ENCODE data around the gene RASA3. TPM values are rescaled to one million over a fixed set of nuclear protein-coding genes. Genes with fewer than 3 reads are reported as not detected.

RASA3 gene
- total and polyA plus RNA-seq, 2 donors (not counting 3 experiments of a cell fraction or from before 2014, with no cell fraction given), result 26.5 to 53.8 TPM

DNA sequence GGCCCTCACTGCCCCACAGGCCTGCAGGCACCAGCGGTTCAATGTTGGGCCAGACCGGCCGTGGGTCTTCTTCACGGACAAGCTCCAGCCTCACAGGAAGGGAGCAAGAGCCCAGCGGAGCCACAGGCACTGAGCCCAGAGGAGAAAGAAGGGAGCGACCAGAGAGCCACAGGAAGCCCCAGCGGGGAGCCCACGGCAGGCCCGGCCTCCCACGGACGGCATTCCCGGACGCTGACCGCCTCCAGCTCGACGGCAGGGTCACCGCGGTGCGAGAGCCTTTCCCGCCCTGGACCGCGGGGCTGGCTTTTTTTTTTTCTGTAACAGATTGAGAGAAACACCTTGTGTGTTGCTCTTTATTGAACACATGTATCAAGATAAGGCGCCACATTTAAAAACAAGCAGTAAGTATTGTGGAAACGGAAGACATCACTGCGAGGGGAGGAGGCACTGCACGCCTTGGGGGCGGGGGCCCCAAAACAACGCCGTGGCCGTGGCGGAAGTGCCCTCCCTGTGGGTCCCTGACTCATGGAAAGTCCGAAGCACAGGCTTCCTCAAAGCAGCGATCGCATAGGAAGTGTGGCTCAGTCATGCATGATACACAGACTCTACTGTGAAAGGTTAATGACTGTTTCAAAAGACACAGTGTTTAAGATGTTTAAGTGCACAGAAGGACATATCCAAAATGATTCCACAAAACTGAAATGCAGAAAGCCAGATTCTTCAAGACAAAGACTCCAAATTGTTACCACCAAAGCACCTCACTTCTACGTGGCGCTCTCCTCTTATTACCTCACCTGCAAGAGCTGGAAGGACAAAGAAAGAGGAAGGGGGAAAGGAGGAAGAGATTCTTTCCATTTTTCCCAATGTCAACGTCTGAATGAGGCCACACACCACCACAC is 3.5 kb downstream of the RASA3 start:
- peak overlapping the region in 1 of 3 experiments; percentile 51 for H3K4me3 ChIP-seq (replicated peaks in 1 of 3; ENCODE audit: insufficient read depth in 1 of 3, low read depth in 1 of 3, low read length in 3 of 3)
- peak; percentile 96 for DNase-seq (ENCODE audit: low read depth, low spot score)
- H3K9ac ChIP-seq (replicated peaks; ENCODE audit: extremely low read depth, insufficient read depth, low read length), result peak overlapping the region; percentile 84
- no peaks in the 10 kb centered on the region for H3K9me3 ChIP-seq (replicated peaks; ENCODE audit: control insufficient read depth, insufficient read depth, low read length)
- peak overlapping the region; percentile 66 for H3K4me2 ChIP-seq (ENCODE audit: insufficient read depth, low read length)
- H3K27ac ChIP-seq (ENCODE audit: insufficient read depth, low read depth, low read length), result peak overlapping the region; percentile 87
- ChIA-PET POLR2A (no interaction called here), CTCF (interaction anchor here (1.0 to 1.7 kb wide), 5 partner anchors 19 to 98 kb away, joined by 3 to 6 read pairs (median 3); no protein-coding TSS in a partner anchor)
- no peaks in the 10 kb centered on the region for H4K20me1 ChIP-seq (replicated peaks; ENCODE audit: control insufficient read depth, extremely low read depth, insufficient read depth, low read length)
- TF ChIP-seq GATA2 (IDR thresholded peaks at IDR 0.05; ENCODE audit: insufficient read depth, insufficient read length, low read depth, low read length), result peak; percentile 60
- TF ChIP-seq, protein P1, sequence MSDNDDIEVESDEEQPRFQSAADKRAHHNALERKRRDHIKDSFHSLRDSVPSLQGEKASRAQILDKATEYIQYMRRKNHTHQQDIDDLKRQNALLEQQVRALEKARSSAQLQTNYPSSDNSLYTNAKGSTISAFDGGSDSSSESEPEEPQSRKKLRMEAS (IDR thresholded peaks at IDR 0.05; ENCODE audit: insufficient read depth, insufficient read length), result peak; percentile 73
- TF ChIP-seq EZH2 (IDR thresholded peaks at IDR 0.05; ENCODE audit: borderline replicate concordance, low read depth, low read length, severe bottlenecking), result no peak
- peak; percentile 90 for TF ChIP-seq MYC (IDR thresholded peaks at IDR 0.05; ENCODE audit: low read depth, low read length)
- peak; percentile 84 for TF ChIP-seq POLR2AphosphoS5 (IDR thresholded peaks at IDR 0.05; ENCODE audit: insufficient read depth, low read depth, low read length)
- peak; percentile 64 for TF ChIP-seq POLR2A (IDR thresholded peaks at IDR 0.05; ENCODE audit: low read depth, low read length)
- TF ChIP-seq JUN (IDR thresholded peaks at IDR 0.05; ENCODE audit: borderline replicate concordance, insufficient read depth, insufficient read length, low read depth), result peak; percentile 94
- TF ChIP-seq CTCF (IDR thresholded peaks at IDR 0.05; ENCODE audit: extremely low read depth in 1 of 2, insufficient read depth in 1 of 2, low read depth in 1 of 2, low read length in 2 of 2), result no peak
- peak; percentile 97 for TF ChIP-seq FOS (IDR thresholded peaks at IDR 0.05; ENCODE audit: borderline replicate concordance, insufficient read depth, low read length)
- H3K27me3 ChIP-seq (ENCODE audit: control insufficient read depth in 2 of 2, insufficient read depth in 2 of 2, low read length in 2 of 2), result no peaks in the 10 kb centered on the region
- no peaks in the 10 kb centered on the region for H3K9me1 ChIP-seq (replicated peaks; ENCODE audit: control insufficient read depth, extremely low read depth, insufficient read depth, low read length)
- peaks cover 76% of the 10 kb centered on the region for H3K79me2 ChIP-seq (ENCODE audit: control insufficient read depth, insufficient read depth, low read length)
- intact Hi-C loops (cut with micrococcal nuclease), result loop anchor here (1.0 kb wide), 2 partner anchors 10 to 64 kb away; no protein-coding TSS in a partner anchor
- peaks cover 39% of the 10 kb centered on the region for H3K4me1 ChIP-seq (ENCODE audit: control insufficient read depth, extremely low read depth, insufficient read depth, low read length)
- BruUV-seq (replicated peaks), result TSS peak; percentile 86
- peak; percentile 99 for FAIRE-seq
- dilution Hi-C loops (cut with MboI; ENCODE audit: extremely low pct_ligation_motif_present, low sequenced_read_pairs), result no loop called here
- H2AFZ ChIP-seq (ENCODE audit: low read depth, low read length), result no peak overlapping the region
- H3K36me3 ChIP-seq (ENCODE audit: control insufficient read depth in 2 of 2, extremely low read depth in 1 of 2, insufficient read depth in 2 of 2, low read length in 2 of 2), result no peaks in the 10 kb centered on the region

Data from endothelial cell of umbilical vein (primary cell).